ENCODE data around the gene ADCY1.

ADCY1 gene

DNA sequence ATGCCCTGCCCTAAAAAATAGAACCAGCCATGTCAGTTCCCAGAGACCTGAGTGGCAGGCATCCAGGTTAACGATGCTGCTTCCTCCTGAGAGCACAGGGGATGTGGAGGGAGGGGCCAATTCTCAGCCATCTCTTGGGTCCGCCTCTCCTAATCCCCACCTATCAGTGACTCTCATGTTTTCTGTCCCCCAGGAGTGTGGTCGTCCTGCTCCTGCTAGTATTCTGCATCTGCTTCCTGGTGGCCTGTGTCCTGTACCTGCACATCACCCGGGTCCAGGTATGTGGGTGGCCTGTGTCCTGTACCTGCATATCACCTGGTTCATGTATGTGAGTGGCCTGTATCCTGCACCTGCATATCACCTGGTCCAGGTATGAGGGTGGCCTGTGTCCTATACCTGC lies 105.3 kb downstream of the ADCY1 start:
- no peak for FAIRE-seq

DNA sequence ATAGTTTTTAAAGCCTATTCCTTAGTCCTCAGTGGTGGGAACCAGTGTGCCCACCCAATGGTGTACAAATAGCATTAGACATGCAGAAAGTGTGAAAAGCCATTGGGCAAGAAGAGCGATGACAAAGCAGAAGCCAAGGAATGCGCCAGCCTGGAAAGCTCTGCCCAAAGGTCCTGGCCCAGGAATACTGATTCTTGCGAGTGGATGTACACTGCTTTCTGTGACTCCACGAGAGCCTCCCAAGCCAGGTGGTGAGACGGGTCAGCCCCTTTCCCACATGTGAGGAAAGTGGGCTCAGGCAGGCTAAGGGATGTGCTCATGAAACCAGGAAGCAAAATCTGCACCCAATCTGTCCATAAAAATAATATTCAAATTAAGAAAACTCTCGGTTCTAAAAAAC lies 106.6 kb downstream of the ADCY1 start:
- FAIRE-seq, result no peak

DNA sequence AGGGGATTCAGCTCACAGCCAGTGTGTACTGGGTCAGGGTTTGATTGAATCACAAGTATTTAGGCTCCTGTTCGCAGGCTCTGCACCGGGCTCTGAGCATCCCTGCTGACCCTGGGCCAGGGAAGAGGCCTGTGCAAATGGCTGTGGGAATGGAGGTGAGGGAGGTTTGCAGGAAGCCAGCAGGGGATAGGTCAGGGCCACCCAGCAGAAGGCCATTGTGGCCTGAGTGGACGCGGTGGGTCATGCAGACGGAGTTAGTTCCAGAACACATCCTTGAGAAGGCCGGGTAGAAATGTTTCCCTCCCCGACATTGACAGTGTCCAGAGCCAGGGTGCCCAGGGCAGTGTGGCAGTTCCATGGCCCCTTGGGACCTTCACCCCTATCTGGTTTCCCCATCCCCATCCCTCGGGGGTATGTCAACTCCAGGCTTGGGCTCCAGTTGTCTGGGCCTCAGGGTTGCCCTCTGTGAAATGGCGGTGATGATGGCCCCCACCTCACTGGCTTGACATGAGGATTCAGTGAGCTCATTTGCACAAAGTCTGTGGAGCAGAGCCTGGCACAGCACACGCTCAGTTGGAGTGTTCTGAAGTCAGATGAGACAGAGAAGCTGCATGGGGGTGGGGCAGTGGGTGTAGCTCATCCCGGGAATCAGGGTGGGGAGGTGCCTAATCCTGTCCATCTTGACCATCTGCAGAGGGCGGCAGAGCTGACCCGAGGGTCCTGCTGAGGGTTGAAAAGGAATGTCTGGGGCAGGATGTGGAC lies 107.6 kb downstream of the ADCY1 start:
- FAIRE-seq, result no peak

DNA sequence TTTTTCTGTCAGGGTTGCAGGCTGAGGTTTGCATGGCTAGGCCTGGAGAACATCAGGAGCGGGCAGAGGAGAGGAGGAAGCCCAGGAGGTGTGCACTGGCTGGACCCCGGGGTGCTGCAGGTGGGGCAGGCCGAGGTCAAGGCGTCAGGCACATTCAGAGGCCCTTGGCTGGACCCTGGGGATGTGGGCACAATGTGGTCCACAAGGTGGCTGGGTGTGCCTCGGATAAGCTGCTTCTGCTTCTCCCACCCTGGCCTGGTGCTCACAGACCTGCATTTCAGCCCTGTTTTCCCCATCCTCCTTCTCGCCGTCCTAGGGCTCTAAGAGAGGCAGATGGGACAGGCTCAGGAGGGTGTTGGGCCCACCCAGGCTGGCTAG lies 108.2 kb downstream of the ADCY1 start:
- FAIRE-seq, result no peak

DNA sequence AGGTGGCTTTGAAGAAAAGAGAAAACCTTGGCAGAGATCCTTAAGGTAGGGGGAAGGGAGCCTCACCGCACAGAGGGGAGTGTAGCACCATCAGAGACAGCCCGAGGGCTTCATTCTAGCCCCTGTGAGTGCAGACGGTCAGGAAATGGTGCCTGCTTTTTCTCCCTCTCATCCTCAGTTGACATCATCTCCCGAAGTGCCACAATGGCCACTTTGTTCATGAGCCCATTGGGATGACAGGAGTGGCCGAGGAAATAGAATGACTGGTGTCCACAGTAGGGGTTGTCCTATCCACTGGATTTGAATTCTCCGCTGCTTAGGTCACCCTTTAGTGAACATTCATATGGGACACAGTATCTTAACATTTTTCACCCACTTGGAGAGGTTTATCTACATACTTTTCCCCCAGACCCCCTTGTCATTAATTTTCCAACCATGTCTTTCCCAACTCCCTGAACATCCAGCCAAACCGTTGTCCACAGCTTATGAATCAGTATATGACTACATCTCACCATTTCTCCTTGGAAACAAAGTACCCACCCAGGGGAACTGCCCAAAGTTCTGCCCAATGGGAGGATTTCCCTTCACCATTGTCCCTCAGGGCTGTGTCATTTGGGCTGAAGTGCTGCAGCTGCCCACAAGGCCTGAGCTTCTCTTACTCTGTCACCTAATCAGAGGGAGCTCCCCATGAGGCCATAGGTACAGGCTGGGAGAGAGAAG lies 108.8 kb downstream of the ADCY1 start:
- FAIRE-seq, result no peak

DNA sequence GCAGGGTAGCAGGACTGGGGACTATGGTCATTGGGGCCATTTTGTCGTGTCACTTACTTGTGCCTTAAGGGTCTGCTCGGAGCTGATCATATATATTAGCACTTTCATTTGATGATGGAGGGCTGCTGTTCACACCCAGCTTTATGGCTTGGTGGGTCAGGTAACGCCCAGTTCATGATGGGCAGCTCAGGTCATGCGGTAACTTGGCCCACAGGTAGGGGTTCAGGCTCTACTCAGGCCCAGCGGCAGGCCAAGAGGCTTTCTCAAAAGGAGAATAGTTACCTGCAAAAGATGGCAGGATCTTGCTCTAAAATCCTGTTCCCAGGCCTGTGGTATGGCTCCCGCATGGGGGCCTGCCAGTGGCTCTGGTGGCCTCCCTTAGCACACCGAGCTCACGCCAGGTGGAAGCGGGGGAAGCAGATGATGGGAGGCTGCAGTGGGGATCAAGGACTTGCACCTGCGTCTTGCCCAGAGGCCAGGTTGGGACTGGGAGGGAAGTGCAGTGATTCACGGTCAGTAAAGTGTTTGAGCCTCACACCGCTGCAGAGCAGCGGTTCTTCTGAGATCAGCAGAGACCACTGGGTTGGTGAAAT lies 109.5 kb downstream of the ADCY1 start:
- no peak for FAIRE-seq

DNA sequence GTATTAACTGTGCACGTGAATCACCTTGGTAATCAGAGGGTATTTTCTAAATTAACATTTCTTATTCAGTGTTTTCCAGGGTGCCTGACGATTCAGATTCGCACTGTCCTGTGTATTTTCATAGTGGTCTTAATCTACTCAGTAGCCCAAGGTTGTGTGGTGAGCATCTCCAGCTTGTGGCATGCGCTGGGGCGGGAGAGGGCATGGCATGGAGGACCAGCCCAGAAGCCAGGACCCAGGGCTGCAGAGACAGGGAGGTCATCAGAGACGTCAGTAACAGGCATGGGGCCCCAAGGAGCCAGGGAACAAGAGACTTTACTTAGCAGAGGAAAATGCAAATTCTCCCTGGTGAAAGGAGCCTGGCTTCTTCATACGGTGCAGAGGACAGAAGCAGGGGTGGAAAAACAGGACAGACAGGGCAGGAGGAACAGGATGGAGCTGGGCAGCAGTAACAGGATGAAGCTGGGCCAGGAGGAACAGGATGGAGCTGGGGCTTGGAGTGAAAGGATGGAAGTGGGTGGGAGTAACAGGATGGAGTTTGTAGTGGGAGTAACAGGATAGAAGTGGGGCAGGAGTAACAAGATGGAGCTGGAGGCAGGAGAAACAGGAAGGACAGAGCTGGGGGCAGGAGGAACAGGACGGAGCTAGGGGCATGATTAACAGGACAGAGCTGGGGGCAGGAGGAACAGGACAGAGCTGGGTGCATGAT lies 110.9 kb downstream of the ADCY1 start:
- no peak for FAIRE-seq

DNA sequence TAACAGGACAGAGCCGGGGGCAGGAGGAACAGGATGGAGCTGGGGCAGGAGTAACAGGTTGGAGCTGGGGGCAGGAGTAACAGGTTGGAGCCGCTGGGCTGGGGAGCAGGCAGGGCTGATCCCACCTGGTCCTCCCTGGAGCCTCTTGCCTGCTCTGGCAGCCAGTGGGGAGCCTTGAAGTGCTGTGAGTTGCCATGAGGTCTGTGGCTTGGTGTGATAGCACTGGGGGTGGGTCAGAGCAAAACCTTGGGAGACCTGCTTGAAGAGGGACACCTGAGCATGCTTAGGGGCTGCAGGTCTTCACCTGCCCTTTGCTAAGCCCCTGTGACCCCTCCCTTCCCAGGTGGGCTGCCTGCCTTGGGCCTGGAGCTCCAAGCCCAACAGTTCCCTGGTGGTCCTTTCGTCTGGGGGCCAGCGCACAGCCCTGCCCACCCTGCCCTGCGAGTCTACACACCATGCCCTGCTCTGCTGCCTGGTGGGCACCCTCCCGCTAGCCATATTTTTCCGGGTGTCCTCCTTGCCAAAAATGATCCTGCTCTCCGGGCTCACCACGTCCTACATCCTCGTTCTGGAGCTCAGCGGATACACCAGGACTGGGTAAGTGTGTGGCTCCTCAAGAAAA lies 111.6 kb downstream of the ADCY1 start:
- no peak for FAIRE-seq

DNA sequence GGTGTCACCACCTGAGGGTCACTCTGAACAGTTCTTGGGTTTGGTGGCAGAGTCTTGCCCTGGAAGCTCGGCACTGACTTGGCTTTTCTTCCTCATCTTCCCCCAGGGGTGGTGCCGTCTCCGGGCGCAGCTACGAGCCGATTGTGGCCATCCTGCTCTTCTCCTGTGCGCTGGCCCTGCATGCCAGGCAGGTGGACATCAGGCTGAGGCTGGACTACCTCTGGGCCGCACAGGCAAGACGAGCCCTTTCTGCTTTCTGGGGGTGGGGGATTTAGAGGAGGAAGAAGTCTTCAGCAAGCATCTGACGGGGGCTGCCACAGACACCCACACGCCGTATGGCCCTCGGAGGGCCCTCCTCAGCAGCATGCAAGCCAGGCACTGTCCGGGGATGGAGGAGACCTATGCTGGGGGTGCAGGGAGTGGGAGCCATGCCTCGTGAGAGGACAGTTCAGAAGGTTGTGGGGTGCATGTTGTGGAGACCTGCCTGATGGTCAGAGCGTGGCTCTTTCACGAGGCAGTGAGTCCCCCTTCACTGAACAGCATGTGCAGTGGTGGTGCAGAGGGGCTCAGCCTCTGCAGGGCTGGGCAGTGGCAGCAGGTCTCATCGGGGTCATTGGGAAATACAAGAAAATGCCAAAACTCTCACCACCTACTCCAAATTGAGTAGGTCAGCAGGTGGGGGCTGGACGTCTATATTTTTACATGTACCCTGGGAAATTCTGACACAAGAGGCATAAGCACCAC lies 112.4 kb downstream of the ADCY1 start:
- no peak for FAIRE-seq

DNA sequence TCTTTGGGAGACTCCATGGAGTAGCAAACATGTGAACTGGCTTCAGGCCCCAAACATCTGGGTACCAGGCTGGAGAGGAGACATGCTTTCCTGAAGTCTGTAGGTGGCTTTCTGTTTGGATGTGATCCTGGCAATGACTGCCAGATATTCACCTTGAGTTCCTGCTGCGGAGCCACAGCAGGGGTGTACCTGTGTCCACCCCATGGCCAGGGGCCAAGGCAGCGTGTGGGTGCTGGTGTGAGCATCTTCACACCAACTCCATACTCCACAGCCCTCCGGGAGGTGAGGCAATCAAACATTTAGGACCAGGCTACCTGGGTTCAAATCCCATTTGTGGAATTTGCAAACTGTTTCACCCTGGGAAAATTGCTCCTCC lies 113.0 kb downstream of the ADCY1 start:
- FAIRE-seq, result no peak

DNA sequence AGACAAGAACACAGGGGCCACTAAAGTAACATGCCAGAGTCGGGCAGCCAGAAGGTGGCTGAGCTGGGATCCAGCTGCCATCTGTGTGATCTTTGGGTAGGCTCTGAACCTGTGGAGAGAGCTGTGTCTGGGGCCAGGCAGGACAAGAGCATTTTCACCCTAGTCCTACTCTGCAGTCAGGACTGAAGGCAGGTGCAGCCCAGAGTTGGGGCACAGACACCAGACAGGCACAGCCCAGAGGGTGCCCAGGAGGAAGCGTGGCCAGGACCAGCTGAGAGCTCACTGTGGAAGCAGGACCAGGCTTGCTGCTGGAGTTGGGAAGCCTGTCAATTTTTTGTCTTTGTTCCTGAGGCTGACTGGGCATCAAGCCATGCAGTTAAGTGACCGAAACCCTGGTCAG lies 113.6 kb downstream of the ADCY1 start:
- no peak for FAIRE-seq

DNA sequence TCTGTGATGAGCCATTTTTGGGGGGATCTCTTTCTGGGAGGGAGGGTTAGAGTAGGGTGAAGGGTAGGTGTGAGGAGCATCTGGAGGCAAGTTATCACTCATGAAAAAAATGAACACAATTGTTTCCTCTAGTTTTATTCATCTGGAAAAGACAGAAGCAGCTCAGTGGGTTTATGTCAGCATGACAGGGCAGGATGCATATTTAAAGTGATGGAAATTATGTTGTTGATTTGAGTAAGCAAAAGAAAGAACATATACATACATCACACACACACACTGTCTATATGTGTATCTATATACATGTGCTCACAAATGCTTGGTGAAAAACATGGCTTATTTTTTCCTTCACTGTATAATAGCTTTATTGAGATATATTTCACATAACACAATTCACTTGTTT lies 114.2 kb downstream of the ADCY1 start:
- FAIRE-seq, result no peak

DNA sequence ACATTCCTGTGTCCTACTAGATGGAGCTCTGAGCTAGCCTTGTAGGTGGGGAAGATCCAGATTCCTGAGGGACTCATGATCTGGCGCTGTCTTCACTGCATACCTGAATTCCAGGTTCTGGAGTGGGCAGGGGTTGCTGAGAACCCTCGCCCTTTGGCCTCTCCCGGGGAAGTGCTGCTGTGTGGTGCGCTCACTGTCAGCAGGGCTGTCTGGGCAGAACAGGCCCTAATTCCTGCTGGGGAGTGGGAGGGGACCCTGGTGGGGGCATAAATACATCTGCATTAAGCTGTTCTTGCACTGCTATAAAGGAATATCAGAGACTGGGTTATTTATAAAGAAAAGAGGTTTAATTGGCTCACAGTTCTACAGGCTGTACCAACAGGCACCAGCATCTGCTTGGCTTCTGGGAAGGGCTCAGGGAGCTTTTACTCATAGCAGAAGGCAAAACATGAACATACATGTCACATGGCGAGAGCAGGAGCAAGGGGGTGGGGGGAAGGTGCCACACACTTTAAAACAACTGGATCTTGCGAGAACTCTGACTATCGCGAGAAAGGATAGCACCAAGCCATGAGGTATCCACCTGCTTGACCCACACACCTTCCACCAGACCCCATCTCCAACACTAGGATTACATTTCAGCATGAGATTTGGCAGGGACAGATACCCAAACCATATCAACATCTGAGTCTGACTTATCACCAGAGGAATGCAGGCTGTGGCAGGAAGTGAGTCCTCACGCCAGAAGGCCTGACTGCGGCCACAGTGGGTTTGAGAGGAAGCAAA lies 115.0 kb downstream of the ADCY1 start:
- FAIRE-seq, result no peak

DNA sequence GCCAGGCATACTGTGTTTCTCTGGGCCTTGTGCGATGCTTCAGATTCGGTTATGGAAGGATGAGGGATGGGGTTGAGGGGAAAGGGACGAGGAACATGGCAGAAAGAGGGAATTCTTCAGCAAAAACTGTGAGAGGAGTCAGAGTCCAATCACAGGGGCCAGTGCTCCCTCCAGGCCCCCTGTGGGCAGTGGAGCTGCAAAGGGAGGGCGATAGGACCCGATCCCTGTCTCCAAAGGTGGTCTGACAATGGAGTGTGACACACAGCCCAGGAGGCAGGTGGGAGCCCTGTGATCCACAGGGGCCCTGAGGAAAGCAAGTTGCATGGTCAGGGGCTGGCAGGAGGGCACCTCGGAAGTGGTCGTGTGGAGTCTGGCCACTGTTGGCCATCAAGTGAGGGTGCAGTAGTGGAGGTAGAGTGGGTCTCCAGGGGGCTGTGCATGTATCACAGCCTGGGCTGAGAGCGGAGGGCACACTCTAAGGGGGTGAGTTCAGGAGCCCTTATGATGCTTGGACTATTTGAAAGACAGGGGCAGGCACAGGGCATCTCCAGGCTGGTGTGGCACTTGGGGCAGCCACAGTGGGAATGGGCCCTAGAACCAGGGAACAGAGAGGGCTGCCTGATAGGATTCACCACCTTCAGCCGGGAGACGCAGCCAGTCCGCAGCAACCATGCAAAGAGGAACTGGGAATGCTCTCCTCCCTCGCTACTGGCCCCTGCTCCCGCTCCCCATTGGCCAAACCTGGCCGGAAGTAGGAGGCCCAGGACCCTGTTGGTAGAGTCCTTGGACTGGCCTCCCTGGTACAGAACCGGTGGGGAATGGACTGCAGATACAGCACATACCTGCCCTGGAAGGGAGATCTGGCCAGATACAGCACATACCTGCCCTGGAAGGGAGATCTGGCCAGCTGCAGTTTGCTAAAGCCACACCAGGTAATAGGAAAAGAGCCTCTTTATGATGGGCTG lies 115.9 kb downstream of the ADCY1 start:
- FAIRE-seq, result no peak

DNA sequence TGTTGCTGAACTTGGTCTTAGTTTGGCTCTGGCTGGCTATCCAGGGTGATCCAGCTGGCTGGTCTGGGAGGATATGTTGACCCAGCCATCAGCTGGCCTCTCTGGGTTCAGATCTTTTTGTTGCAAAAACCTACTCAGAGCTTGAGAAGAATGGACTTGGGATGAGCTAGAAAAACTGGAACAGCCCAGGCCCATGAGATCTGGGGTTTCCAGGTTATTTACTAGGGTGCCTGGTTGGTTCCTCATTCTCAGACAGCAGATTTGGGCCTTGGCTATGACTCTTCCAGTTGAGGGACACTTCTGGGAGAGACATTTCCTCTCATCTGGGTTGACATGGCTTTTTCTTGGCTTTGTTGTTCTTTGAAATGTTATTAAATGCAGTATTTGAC lies 116.6 kb downstream of the ADCY1 start:
- no peak for FAIRE-seq

DNA sequence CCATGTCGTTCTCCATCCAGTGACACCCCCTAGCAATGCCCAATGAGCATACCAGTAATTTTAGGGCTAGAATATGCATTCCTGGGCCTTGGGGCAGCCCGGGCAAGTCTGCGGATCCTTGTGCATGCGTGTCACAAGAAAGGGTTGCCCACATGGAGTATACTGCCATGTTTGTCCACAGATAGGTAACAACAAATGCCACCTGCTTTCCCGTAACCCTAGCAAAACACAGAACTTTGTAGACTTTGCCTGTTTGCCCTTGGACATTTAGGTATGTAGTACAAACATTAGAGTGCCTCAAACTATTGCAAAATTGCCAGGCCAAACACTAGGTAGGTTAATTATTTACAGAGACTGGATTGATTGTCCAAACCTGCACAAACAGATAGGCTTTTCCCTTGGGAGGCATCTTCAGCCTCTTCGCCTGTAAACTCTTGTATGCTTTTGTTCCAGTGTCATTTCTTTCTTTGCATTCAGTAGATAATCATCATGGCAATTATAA lies 117.0 kb downstream of the ADCY1 start:
- no peak for FAIRE-seq

DNA sequence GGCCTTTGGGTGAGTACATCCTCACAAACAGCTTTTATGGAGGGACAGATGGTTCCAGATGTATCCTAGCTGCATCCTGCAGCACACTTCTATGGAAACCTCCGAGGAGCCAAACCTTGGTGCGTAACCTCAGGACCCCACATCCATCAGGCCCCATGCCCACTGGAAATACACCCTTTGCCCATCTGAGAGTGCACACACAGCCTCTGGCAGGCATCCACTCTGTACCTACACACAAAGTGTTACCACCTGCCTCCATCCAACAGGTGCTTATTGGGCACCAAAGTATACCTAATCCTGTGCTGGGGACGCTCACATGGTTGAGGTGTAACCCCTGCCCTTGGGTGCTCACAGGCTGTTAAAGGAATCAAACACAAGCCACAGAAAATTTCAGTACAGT lies 117.9 kb downstream of the ADCY1 start:
- FAIRE-seq, result no peak

DNA sequence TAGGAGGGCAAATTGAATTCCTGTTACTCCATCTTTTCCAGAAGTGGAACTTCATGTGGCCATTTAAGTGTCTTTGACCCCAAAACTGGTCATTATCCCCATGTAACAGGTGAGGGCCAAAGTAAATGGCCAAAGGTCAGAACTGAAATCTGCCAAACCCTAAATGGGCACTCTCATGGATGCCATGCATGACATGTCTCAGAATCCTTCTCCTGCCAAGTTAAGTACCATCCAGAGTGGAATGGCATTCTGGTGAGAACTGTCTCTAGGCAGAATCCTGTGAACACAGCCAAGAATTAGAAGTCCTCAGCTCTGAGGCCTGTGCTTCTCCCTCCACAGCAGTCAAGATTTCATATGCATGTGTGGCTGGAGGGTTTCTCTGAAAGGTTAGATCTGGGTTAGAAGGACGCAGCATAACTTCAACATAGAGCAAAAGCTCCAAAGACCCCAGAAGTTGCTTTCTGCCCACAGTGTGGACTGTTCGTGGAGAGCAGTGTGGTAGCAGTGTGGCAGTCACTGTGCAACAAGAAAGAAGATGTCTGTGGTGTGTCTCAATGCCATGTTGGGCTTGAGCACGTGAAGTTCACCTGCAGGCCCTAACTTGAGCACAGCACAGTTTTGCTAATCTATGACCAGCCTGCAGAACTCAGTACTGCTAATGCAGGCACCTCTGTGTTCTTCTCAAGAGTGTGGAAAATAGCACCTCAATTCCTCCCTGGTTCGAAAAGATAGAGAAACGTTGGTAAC lies 121.3 kb downstream of the ADCY1 start:
- no peak for FAIRE-seq

DNA sequence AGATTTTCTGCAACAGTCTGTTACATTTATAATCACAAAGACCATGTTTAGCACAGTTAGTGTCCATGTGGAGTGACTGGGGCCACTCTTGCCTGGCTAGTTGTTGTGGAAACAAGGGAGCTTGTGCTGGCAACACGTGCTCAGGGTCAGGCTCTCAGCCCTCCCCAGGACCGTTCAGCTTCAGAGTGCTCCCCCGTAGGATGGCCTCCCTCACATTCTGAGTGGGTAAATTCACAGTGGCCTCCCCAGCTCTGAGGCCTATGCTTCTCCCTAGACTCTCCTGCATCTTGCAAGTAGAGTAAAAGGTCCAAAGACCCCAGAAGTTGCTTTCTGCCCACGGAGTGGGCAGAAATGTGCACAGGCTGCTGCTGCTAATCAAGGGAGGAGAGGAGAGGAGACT lies 122.3 kb downstream of the ADCY1 start:
- FAIRE-seq, result no peak
